K562 (cell line): ENCODE data around the gene RAI1. TPM values are rescaled to one million over a fixed set of nuclear protein-coding genes. Genes with fewer than 3 reads are reported as not detected.

ENCODE experiments used
- ATAC-seq: fragments of 200-7000 bp; cut with Tn5 transposase; 3 replicates; pipeline ENCODE4 v1.9.1; 2020; ENCODE audit warnings: moderate library complexity
- BruUV-seq: library from RNA; stranded (reverse); fragments of 400-500 nt; replicated peaks from 2 replicates; lab custom pipeline; 2021; lab: Mats Ljungman, UMichigan
- CTCF ChIA-PET: fragments of 300-600 bp; formaldehyde crosslinking; extraction: SDS; loops from one replicate; lab custom pipeline; 2021; ENCODE audit warnings: low intra/inter-chr PET ratio; lab: Yijun Ruan, JAX
- POLR2A ChIA-PET: fragments of 300-600, 350-650 bp; sonication (Branson Sonifier 250); formaldehyde crosslinking; extraction: SDS; loops from one replicate; lab custom pipeline; 2021; ENCODE audit warnings: antibody characterized with exemption, inconsistent platforms; lab: Yijun Ruan, JAX
- DNase-seq, 4 experiments: peaks; one replicate each; pipeline versions ENCODE4 v3.0.0 to v3.0.0-alpha.2; 2011 to 2018; ENCODE audit warnings: low spot score in 3 of 4, mixed read lengths in 3 of 4; ENCODE audit errors: extremely low read depth in 1 of 4
- FAIRE-seq: peaks from 2 replicates; lab custom pipeline; 2011; peaks lifted over from hg19 to GRCh38; lab: Jason Lieb, UNC
- H2AFZ ChIP-seq: 2 replicates; pipeline ENCODE4 v1.6.0; 2011; ENCODE audit warnings: low read depth, low read length, control low read depth, inconsistent platforms
- H3K27ac ChIP-seq: fragments of 200-600 bp; 3 replicates; pipeline ENCODE4 v1.8.0; 2011; ENCODE audit warnings: low read depth, mild to moderate bottlenecking, control low read depth, inconsistent platforms, low read length, moderate library complexity, mixed read lengths; ENCODE audit errors: extremely low read depth
- H3K27me3 ChIP-seq, 2 experiments: fragments of 300-600 bp in 1 of 2; 2 replicates in 1 of 2; 3 replicates in 1 of 2; pipeline versions ENCODE4 v1.6.0 to v1.8.0; 2011; ENCODE audit warnings: inconsistent platforms in 2 of 2, low read length in 2 of 2, mild to moderate bottlenecking in 1 of 2, mixed read lengths in 1 of 2, moderate library complexity in 1 of 2; ENCODE audit not compliant: control insufficient read depth in 2 of 2, insufficient read depth in 2 of 2
- H3K36me3 ChIP-seq: fragments of 300-600 bp; 3 replicates; pipeline ENCODE4 v1.8.0; 2011; ENCODE audit warnings: mild to moderate bottlenecking, low read length, inconsistent platforms; ENCODE audit not compliant: control insufficient read depth, insufficient read depth
- H3K4me1 ChIP-seq, 2 experiments: fragments of 200-600 bp in 1 of 2; replicated peaks in 1 of 2; 2 replicates in 1 of 2; 3 replicates in 1 of 2; pipeline versions ENCODE4 v1.5.1 to v1.8.0; 2011; ENCODE audit warnings: inconsistent platforms in 2 of 2, low read length in 2 of 2, mild to moderate bottlenecking in 1 of 2, mixed read lengths in 1 of 2, moderate library complexity in 1 of 2; ENCODE audit not compliant: control insufficient read depth in 2 of 2, insufficient read depth in 2 of 2
- H3K4me2 ChIP-seq: 2 replicates; pipeline ENCODE4 v1.6.1; 2011; ENCODE audit warnings: low read length, control low read depth, inconsistent platforms, mixed read lengths; ENCODE audit not compliant: insufficient read depth
- H3K4me3 ChIP-seq: fragments of 200-600 bp; sonication (generic), shearing (Covaris generic); 2 replicates; pipeline ENCODE4 v1.5.1; 2016; ENCODE audit warnings: control low read depth, inconsistent platforms
- H3K79me2 ChIP-seq: fragments of 200-600 bp; 3 replicates; pipeline ENCODE4 v1.8.0; 2011; ENCODE audit warnings: low read length, inconsistent platforms; ENCODE audit not compliant: control insufficient read depth, insufficient read depth
- H3K9ac ChIP-seq, 2 experiments: 2 replicates each; pipeline versions ENCODE4 v1.6.0 to v1.6.1; 2011; ENCODE audit warnings: low read depth in 2 of 2, low read length in 2 of 2, control low read depth in 1 of 2, inconsistent platforms in 1 of 2, mild to moderate bottlenecking in 1 of 2, mixed read lengths in 1 of 2; ENCODE audit not compliant: insufficient read depth in 1 of 2
- H3K9me1 ChIP-seq: one replicate; pipeline ENCODE4 v1.6.0; 2011; ENCODE audit warnings: inconsistent platforms, mild to moderate bottlenecking, low read length, moderate library complexity; ENCODE audit not compliant: control insufficient read depth, insufficient read depth
- H3K9me3 ChIP-seq: replicated peaks from 2 replicates; pipeline ENCODE4 v1.5.1; 2011; ENCODE audit warnings: low read depth, low read length, inconsistent platforms; ENCODE audit not compliant: control insufficient read depth, insufficient read depth
- H4K20me1 ChIP-seq: replicated peaks from 2 replicates; pipeline ENCODE4 v1.6.1; 2011; ENCODE audit warnings: low read length, inconsistent platforms, mixed read lengths; ENCODE audit not compliant: control insufficient read depth, insufficient read depth
- ADNP ChIP-seq: fragments of 200-800 bp; sonication (Bioruptor generic); IDR thresholded peaks from 2 replicates; pipeline ENCODE4 v1.6.1; 2016; ENCODE audit warnings: missing genetic modification characterization, missing compliant biosample characterization
- HNRNPL ChIP-seq: fragments of 200-400 bp; formaldehyde crosslinking; IDR thresholded peaks from 2 replicates; pipeline ENCODE4 v1.6.1; 2017; ENCODE audit warnings: low read depth, mild to moderate bottlenecking, low read length
- NCOA4 ChIP-seq: fragments of 450-650 bp; IDR thresholded peaks from 2 replicates; pipeline ENCODE4 v1.6.1; 2018; ENCODE audit warnings: mild to moderate bottlenecking; ENCODE audit not compliant: partially characterized antibody
- NR1H2 ChIP-seq: sonication (generic); formaldehyde crosslinking; IDR thresholded peaks from 2 replicates; pipeline ENCODE4 v1.4.0; 2020; ENCODE audit warnings: mild to moderate bottlenecking, missing genetic modification reagents
- PBX2 ChIP-seq, 2 experiments: IDR thresholded peaks in 1 of 2; conservative IDR thresholded peaks in 1 of 2; 2 replicates each; pipeline ENCODE4 v1.6.1; 2016; ENCODE audit warnings: low read depth in 2 of 2, mild to moderate bottlenecking in 1 of 2, missing compliant biosample characterization in 1 of 2, missing genetic modification characterization in 1 of 2, moderate library complexity in 1 of 2
- POLR2A ChIP-seq: fragments of 450-650 bp; conservative IDR thresholded peaks from 2 replicates; pipeline ENCODE4 v1.6.1; 2016
- POLR2G ChIP-seq: fragments of 200-400 bp; formaldehyde crosslinking; IDR thresholded peaks from 2 replicates; pipeline ENCODE4 v1.6.1; 2017; ENCODE audit warnings: low read depth, mild to moderate bottlenecking, antibody characterized with exemption, low read length, moderate library complexity
- TSC22D4 ChIP-seq: fragments of 450-650 bp; IDR thresholded peaks from 2 replicates; pipeline ENCODE4 v1.6.1; 2016; ENCODE audit warnings: missing genetic modification characterization, missing biosample characterization, control low read depth
- ZBTB33 ChIP-seq: sonication (generic); formaldehyde crosslinking; IDR thresholded peaks from 2 replicates; pipeline ENCODE4 v1.8.1; 2023; ENCODE audit warnings: mild to moderate bottlenecking, missing genetic modification reagents
- ZNF253 ChIP-seq: fragments of 250-450 bp; sonication (Bioruptor Pico); conservative IDR thresholded peaks from 2 replicates; pipeline ENCODE4 v1.6.1; 2021; ENCODE audit warnings: mild to moderate bottlenecking
- WGBS: fragments of 100-300 bp; shearing (Covaris generic); methylation state at CpG from one replicate; pipeline ENCODE4 v1.1.6; 2016; ENCODE audit warnings: low coverage, mixed read lengths; ENCODE audit not compliant: insufficient coverage; ENCODE audit errors: missing lambda C conversion rate; 5-methylcytosine and 5-hydroxymethylcytosine counted together
- in situ Hi-C: fragments of 300-500 bp; cut with MboI; formaldehyde crosslinking; loops from 4 replicates; pipeline ENCODE4 v1.15.0; 2018; ENCODE audit warnings: inconsistent platforms, mixed read lengths
- intact Hi-C: fragments of 100-400 bp; cut with micrococcal nuclease; formaldehyde crosslinking; loops from 2 replicates; pipeline ENCODE4 v1.14.2; 2022
- polyA plus RNA-seq, 8 experiments: library from polyadenylated mRNA; depleted of rRNA in 4 of 8; stranded (reverse) in 5 of 8; unstranded in 3 of 8; fragments of >200 nt; fragmentation: Nextera tagmentation in 2 of 8; fragmentation: Illumina TruSeq in 1 of 8; extraction: Ambion mirVana in 2 of 8; extraction: Trizol in 1 of 8; gene quantifications; 2 replicates each; pipeline versions ENCODE4 v1.2.1 to v1.2.3, GENCODE V29; 2011 to 2014; ENCODE audit warnings: inconsistent platforms in 1 of 8, missing spikeins in 1 of 8
- total RNA-seq, 7 experiments: library from RNA; depleted of rRNA in 6 of 7; stranded (reverse); fragments of >200 nt in 6 of 7; fragmentation: Illumina TruSeq in 2 of 7; extraction: Trizol in 2 of 7; gene quantifications; 2 replicates each; pipeline versions ENCODE4 v1.2.1 to v1.2.3, GENCODE V29; 2011 to 2021; ENCODE audit warnings: low replicate concordance in 1 of 7

The RAI1 gene
- total and polyA plus RNA-seq, 9 of the 15 experiments (the other 6 are each of a cell fraction or from before 2014, with no cell fraction given) = 0.68 to 19.9 (median 5.5) TPM

- no peak for ATAC-seq
- Histone ChIP-seq H3K9ac (0 out of 4 replicates have a peak overlapping the region, but pooled peaks of 1 of the 2 experiments have one; percentile 4), H3K9me1 (no peaks in the 10 kb centered on the region), H3K4me1 (peaks cover 33 to 86% of the 10 kb centered on the region in 2 experiments), H4K20me1 (0 out of 2 replicates have a peak, but pooled peaks cover 3% of the 10 kb centered on the region), H3K79me2 (peaks cover 12% of the 10 kb centered on the region), H3K27ac (no peak overlapping the region), H2AFZ (no peak overlapping the region), H3K9me3 (no peaks in the 10 kb centered on the region), H3K36me3 (no peaks in the 10 kb centered on the region), H3K4me3 (no peak overlapping the region), H3K27me3 (no peaks in the 10 kb centered on the region), H3K4me2 (no peak overlapping the region)
- no peak for FAIRE-seq
- CTCF ChIA-PET = no interaction called here
- POLR2A ChIA-PET = interaction anchor here (1.9 to 2.8 kb wide), 2 partner anchors 8 to 12 kb away, joined by 7 to 9 read pairs; partner anchors contain the start of gene SREBF1
- DNase-seq = no peak
- 82% methylated on average over 6 of the region's 6 CpGs for WGBS
- no TSS peak for BruUV-seq
- in situ Hi-C loops = no loop called here
- intact Hi-C loops = no loop called here
- TF ChIP-seq POLR2G (0 out of 2 replicates have a peak, but pooled peaks have one; percentile 1), ZBTB33 (peak; percentile 94), TSC22D4 (tag) (no peak), PBX2 (CRISPR knock-in tag; IDR thresholded peaks at IDR 0.05; ENCODE audit: low read depth) (no peak), PBX2 (tag; conservative IDR thresholded peaks at IDR 0.05; ENCODE audit: low read depth) (no peak), NR1H2 (no peak), HNRNPL (no peak), ADNP (tag) (no peak), ZNF253 (CRISPR knock-in tag) (no peak), NCOA4 (no peak), POLR2A (no peak)
Observed at GRCh38 chr17:17844500-17844899, 163.2 kb downstream of the RAI1 start.
